Subcutaneous adipose tissue (tissue), 4 donors: ENCODE measurements around the gene IQCK. TPM values are rescaled to one million over a fixed set of nuclear protein-coding genes. Genes with fewer than 3 reads are reported as not detected.

Source experiments
- total RNA-seq, 4 donors: library from RNA; depleted of rRNA; stranded (reverse); fragments of >200 nt; gene quantifications; one replicate each; pipeline ENCODE4 v1.1.0, GENCODE V29; 2016
- TF ChIP-seq, protein P1 (sequence below): fragments of 450-650 bp; IDR thresholded peaks from one replicate; pipeline ENCODE4 v1.5.1; 2016; ENCODE audit warnings: low read depth, mild to moderate bottlenecking, control low read depth, antibody characterized with exemption, moderate library complexity

The IQCK gene
- total RNA-seq, 4 donors from 2014 or later, result 16.7 to 37.0 (median 26.9) TPM

DNA sequence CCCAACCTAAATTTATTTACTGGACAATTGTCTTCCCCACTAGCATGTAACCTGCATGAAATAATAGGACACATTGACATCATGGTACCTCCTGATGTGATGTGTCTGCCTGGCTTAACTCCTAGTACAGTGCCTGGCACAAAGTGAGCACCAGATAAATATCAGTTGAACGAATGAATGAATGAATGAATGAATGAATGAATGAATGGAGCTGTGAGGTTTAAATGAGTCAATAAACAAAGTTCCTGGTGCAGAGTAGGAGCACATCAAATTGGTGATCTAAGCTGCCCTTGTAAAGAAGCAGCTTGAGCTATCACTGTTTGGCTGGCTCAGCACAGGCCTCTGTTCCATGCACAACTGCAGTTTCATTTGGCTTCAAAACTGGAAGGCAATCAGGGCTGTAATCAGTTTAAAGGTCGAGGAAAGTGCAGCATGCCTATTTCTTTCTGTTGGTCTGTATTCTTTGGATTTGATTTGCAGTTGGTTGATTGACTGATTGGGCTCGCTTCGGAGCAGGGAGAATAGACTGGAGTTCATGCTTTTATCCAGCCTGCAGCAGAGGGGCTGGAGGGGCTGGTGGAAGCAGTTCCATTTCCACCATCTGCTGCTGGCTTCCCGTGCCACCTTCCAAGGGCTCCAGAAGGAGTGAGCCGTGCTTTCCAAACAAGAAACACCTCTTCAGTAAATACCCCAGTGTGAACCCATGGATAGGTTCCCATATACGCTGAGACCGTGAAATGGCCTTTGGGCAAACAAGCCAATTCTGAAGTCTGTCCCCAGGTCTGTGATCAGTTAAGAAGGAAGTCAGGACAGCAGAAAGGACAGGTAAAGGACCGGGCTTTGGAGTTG lies 112.0 kb downstream of the IQCK start:
- TF ChIP-seq, protein P1, sequence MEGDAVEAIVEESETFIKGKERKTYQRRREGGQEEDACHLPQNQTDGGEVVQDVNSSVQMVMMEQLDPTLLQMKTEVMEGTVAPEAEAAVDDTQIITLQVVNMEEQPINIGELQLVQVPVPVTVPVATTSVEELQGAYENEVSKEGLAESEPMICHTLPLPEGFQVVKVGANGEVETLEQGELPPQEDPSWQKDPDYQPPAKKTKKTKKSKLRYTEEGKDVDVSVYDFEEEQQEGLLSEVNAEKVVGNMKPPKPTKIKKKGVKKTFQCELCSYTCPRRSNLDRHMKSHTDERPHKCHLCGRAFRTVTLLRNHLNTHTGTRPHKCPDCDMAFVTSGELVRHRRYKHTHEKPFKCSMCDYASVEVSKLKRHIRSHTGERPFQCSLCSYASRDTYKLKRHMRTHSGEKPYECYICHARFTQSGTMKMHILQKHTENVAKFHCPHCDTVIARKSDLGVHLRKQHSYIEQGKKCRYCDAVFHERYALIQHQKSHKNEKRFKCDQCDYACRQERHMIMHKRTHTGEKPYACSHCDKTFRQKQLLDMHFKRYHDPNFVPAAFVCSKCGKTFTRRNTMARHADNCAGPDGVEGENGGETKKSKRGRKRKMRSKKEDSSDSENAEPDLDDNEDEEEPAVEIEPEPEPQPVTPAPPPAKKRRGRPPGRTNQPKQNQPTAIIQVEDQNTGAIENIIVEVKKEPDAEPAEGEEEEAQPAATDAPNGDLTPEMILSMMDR, result no peak

DNA sequence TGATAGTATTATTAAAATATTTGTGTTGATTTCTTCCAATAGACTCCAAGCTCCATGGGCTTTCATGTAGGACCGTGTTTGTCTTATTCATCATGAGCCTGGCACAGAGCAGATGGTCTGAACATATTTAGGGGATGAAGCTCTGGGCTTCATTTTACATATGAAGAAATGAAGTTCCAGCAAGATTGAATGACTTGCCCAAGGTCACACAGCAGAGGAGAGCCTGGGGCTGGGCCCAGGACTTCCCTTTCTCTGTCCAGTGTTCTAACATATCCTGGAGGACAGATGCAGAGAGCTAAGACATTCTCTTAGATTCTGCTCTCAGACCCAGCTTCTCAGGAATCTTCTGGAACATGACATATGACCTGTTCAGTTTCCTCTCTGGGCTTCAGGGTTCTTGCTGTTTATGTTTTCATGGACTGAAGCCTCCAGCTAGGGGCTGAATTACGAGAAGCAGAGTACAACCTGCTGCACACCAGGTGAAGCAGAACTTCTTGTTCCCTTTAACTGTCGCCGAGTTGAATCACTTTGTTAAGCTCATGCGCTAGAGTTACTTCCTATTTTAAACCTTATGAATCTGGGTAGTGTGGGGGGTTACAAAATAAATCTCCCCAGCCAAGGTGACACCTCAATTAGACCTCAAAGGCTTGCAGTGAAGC lies 113.0 kb downstream of the IQCK start:
- TF ChIP-seq, protein P1, result no peak

DNA sequence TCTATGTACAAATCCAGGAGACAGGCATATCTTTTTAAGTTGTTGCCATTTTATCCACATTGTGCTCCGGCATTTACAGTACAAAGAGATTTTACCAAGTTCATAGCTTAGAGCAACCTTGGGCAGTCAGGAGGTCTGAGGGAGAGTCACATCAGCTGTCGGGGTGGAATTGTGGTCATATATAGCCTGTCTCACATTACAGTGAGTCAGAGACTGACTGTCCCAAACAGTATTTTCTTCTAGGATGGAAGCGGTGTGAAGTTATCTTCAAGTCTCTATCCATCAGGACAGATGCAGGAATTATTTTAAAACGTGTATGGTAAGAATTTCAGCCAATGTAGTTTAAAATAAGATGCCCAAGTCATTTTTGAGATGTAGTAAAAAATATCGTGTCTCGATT lies 113.6 kb downstream of the IQCK start:
- TF ChIP-seq, protein P1, result no peak

DNA sequence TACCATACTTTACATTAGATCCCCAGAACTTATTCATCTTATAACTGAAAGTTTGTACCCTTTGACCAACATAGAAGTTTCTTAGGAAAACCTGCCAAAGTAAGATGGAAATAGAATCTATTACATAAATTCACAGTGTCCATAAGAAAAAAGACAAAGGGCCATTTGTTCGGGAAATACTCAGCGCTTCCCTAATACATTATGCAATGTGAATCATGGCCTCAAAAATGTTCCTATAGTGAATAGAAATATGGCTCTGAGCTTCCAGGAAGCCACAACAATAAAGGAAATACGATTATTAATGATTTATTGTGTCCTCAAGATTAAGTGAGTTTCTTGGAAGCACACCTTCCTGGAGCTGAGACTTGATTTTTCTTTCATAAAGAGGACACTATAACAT lies 115.1 kb downstream of the IQCK start:
- TF ChIP-seq, protein P1, result no peak

DNA sequence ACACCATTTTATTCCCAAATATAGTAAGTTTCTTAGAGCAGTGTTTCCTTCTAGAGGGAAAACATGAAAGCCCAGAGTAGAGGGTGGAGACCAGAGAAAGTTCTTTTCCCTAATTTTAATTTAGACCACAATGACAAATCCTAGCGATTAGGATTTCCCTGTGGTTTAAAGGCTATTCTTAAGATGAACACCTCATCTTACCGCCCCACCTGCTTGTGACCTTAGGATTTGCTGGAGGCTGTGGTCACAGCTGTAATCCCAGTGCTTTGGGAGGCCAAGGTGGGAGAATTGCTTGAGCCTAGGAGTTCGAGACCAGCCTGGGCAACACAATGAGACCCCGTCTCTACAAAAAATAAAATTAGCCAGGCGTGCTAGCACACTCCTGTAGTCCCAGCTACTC lies 115.5 kb downstream of the IQCK start:
- TF ChIP-seq, protein P1, result no peak

DNA sequence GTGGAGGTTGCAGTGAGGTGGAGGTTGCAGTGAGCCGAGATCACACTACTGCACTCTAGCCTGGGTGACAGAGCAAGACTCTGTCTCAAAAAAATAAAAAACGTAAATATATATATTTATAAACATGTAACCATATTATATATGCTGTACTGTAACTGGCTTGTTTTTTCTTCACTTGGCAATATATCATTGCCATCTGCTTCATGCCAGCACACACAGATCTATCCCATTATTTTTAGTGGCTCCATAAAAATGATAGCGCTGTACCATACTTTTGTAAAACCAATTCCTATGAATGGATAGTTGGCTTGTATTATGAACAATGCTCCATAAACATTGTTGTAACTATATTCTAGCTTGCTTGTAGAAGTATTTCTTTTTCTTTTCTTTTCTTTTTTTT lies 117.1 kb downstream of the IQCK start:
- TF ChIP-seq, protein P1, result no peak

DNA sequence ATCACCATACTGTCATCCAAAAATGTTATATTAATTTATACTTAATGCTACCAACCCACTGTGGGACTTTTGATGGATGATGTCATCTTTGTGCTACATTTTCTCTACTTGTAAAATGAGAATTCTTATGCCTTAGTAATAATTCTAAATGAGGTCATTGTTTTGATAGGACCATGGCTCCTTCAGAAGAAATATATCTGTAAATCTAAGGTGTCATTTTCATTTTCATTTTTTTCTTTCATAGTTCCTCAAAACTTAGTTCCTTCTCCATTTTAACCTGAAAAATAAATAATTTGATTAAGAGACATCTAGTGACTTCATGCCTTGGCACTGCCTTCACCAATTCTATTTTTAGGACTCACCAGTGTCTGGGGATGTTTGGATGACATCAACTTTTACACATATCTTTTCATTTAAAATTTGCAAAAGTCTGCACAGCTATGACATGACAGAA lies 117.9 kb downstream of the IQCK start:
- TF ChIP-seq, protein P1, result no peak
